OCI-LY7 (cell line): Measurements from ENCODE around the gene SHROOM2.

ENCODE experiments used
- CTCF ChIP-seq: fragments of 200-600 bp; sonication (generic); conservative IDR thresholded peaks from 2 replicates; pipeline ENCODE4 v1.5.1; 2014; ENCODE audit warnings: mild to moderate bottlenecking, antibody characterized with exemption, low read length, moderate library complexity, mixed read lengths
- EZH2phosphoT487 ChIP-seq: fragments of 200-600 bp; sonication (generic); IDR thresholded peaks from 2 replicates; pipeline ENCODE4 v1.6.1; 2018; ENCODE audit warnings: low read depth, borderline replicate concordance, mild to moderate bottlenecking, mixed run types, antibody characterized with exemption, low read length, moderate library complexity, mixed read lengths

- TF ChIP-seq EZH2phosphoT487, result no peak
- no peak for TF ChIP-seq CTCF
These were observed 169.3 kb downstream of the SHROOM2 start for GRCh38 chrX:9955506-9955905.
